HG03432 (cell line): ENCODE measurements around the gene DNAJC17.

Source experiments
- ATAC-seq: cut with Tn5 transposase; IDR thresholded peaks from one replicate; pipeline ENCODE4 v1.9.1; 2021; ENCODE audit warnings: mild to moderate bottlenecking, moderate library complexity; ENCODE audit not compliant: unreplicated experiment

Gene DNAJC17

DNA sequence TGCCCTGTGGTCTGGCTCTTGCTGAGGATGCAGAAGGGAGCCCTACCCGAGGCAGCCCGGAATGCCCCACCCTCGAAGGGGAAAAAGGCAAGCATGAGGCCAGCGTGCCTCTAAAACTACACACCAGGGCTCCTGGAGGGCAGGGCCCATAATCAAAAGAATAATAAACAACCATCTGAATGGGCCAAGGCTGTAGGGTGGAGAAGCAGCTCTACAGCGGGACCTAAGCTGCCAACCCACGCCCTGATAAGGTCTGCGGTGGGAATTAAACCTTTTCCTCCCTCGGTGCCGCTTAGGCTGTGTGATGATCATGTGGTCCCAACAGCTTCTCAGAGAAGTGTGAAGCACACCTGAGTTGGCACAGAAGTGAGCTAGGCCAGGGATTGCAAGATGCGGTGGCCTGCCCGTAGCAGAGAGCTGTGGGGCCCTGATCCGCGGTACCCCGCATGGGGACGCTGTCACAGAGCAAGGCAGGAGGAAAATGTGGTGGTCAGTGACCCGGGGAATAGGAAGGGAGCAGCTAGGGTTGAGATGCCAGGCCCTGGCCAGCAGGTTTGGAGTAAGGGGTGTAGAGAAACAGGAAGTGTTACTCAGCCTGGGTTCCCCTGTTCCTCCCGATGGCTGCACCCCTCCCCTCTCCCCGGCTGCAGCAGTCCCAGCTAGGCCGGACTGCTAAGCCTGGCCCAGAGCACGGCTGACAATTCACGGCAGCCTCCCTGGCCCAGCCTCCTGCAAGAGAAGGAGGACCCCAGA, 38.6 kb downstream of the DNAJC17 start:
- peak; percentile 1 for ATAC-seq

DNA sequence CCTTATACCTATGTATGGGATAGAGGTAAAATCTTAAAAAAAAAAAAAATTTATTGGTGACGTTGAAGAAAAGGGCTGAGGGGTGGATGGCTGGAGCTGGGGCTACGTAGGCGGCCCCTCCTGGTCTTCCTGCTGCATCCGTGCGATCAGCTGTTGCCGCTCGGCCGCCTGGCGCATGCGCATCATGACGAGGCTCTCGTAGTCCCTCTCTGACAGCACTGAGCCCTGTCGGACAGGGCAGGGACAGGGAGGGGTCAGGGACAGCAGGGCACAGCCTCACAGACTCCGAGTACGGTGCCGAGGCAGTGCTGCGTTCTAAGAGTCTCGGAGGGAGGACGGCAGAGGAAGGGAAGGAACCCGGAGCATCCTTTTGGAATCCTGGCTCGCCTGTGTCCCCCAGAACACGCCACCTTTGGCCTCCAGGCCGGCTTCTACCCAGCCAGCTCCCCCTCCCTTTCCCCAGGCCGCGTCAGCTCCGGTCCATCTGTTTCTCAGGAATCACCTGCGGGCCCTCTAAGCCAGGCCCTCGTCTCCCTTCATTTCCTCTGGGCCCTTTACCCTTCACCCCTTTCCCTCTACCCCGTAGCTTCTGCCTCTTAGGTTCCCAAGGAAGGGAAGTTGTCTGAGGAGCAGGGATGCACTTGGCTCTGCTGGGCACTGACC, 39.3 kb downstream of the DNAJC17 start:
- no peak for ATAC-seq

DNA sequence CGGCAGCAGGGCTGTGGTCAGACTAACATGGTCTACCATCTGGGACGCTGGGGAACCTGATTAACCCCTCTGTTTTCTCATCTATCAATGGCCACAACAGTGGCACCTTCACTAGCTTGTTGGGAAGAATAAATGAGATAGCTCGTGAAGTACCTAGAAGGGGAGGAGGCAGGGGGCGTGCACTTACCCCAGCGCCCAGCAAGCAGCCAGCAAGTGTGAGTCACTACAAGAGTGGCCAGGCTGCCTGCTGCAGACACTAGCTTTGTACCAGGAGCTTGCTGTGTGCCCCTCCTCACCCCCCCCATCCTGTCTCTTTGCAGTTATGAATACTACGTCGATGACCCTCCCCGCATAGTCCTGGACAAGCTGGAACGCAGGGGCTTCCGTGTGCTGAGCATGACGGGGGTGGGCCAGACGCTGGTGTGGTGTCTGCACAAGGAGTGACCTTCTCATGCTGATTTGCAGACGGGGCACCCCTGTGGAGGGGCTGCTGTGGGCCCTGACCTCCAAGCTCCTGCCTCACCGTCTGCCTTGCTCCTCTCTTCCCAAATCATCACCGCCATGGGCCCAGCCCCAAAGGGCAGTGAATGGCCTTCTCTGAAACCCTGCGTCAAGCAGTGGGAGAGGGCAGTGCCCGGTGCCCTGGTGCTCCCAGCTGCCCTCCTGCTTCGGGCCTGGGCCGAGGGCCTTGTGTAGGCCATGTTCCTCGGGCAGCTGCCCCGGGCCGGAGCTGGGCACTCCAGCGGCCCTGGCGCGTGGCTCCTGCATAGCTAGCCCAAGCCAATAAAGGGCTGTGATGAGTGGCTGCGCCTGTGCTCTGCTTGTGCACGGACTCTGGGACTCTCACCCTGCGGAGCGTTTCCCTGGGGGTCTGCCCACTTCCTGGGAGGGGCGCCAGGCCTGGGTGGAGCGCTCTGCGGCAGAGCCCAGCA, 40.1 kb downstream of the DNAJC17 start:
- ATAC-seq = no peak

DNA sequence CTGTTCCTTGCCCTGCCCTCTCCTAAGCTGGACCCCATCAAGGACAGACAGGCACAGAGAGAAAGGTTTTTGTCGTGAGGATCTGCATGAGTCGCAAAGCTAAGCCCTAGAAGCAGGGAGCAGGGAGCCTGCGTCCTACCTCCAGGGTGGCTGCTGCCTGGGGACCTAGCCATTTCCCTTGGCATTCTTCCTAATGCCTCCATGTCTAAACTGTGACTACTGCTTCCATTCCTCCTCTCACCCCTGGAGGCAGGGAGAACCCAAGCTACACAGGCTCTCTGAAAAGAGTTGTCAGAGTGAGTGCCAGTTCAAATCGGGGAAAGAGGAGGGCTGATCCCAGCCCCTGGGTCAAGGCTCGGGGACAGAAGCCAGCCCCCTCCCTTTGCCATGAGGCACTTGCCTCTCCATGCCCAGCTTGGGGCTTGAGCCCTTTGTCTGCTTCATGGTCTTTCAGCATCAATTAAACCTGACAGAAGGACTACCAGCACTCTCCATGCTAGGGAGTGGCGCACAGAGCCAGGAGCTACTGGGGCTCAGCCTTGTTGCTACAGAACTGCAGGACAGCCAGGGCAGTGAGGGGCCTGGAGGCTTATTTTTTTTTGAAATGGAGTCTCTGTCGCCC, 41.0 kb downstream of the DNAJC17 start:
- ATAC-seq = no peak

DNA sequence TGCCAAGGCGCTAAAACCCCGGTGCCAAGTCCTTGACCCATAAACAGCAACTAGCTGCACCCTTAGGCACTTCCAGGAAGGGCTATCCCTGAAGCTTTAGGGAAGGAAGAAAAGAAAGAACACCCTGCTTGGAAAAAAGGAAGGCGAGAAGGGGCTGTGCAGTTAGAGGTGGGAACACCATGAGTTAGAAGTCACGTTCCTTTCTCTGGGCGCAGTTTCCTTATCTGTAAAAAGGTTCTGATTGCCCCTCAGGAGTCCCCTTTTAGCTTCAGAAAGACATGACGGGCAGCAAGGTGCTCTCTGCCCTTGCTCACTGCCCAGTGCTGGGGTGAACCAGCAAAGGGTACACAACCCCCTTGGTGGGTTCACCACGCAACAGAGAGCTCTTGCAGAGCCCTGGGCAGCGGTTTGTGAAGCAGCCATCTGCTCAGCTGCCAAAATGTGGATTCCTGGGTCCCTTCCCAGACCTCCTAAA, 42.6 kb downstream of the DNAJC17 start:
- no peak for ATAC-seq

DNA sequence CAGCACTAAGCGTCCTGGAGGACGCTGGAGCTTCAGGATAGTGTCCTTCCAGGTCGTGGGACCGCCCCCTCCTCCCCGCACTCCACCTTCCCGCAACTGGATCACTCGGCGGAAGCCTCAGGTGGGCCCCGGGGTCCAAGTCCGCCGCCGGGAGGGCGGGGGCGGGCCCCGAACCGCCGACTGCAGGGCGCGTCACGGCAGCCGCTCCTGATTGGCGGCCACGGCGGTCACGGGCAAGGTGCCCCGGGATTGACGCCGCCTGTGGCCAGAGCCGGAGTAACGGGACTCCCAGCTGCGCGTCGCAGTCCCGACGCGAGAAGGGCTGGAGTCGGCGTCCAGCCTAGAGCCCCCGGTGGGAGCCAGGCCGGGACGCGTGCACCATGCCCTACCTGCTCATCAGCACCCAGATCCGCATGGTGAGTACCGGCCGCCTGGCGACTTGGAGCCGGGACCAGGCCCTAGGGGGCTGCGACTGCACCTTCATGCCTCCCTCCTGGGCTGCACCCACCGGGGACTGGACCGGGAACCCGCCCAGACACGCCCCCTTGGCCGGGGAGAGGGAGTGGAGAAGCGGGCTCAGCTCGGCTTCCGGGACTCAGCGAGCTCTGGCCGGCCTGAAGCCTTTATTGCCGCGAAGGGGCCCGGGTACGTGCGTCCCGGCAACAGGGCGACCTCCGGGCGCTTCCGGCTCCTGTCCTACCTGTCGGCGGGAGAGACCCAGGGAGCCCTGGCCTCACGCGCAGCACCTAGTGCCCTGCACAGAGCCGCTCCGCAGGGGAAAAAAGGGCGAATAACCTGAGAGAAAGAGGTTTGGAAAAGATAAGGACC, 43.3 kb downstream of the DNAJC17 start, which contains the start of gene GCHFR:
GCHFR (plus strand) TSS at position 268 of the 828 bp plus-strand sequence; CDS start at position 381, 113 bp downstream.
- peak; percentile 53 for ATAC-seq

DNA sequence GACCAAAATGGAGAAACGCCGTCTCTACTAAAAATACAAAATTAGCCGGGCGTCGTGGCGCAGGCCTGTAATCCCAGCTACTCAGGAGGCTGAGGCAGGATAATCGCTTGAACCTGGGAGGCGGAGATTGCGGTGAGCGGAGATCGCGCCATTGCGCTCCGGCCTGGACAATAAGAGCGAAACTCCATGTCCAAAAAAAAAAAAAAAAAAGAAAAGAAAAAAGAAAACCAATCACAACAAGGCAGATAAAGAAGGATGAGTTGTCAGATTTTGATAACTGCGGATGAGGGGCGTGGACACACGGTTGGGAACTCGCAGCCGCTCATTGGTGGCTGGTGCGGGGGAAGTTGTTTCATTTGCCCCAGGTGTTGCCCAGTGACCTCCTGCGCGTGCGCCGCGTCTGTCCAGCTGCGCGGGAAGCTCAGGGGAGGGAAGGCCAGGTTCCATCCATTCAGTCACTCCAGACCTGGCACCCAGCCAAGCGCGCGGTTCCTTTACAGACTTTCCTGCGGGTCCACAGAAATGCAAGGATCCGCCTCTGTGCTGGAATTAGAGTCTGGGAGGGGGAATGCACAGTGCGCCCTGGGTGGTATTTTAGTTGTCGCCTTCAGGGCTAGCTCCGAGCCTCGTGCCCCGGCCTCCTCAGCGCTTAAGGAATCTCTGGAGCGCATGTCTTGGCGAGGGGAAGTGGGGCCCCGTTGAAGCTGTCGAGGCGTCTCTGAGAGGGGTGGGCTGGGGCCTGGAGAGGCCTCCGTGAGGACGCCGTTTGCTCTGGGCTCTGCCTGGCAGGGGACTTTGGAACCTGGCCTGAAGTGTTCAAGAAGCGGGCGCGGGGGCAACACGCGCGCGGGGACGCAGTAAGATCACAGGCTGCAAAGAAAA, 44.1 kb downstream of the DNAJC17 start:
- ATAC-seq = peak; percentile 2

DNA sequence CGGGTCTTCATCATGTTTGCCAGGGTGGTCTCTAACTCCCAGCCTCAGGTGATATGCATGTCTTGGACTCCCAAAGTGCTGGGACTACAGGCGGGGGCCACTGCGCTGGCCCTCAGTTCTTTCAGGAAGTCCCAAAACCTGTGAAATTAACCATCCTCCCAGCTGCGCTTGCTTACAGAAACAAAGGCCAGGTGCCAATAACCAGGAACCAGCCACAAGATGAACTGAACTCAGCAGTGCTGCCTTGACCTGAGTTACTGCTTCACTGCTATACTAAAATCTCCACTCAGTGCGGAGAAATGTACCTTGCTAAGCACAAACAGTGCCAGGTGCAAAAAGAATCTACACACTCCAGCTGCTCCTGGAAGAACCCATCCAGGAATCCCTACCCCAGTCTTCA, 47.3 kb downstream of the DNAJC17 start:
- no peak for ATAC-seq

DNA sequence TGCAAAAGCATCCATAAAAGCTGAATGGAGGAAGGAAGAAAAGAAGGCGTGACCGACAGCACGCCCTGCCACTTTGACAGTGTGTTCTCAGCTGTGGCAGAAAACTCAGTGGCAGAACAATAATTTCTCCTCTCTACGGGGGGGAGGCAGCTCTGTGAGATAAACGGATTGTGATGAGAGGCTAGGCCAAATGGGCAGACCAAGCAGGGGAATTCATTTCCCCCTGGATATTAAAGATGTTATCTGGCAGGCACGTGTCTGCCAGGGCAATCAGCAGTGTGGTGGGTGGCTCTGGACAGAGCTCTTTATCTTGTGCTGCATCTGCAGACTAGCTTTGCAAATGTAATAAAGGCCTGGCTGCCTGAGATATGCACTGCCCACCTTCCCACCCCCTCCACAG, 50.3 kb downstream of the DNAJC17 start:
- ATAC-seq = no peak

DNA sequence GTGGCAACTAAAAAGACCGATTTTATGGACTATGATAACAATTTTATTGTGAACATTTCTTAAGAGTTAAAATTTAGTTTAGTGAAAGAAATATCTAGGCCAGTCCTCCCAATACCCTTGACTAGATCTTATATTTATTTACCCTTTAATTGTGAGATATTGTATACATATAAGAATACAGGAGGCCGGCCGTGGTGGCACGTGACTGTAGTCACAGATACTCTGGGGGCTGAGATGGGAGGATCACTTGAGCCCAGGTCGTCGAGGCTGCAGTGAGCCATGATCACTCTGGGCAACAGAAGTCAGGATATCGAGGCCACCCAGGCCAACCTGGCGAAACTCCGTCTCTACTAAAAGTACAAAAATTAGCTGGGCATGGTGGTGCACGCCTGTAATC, 51.5 kb downstream of the DNAJC17 start:
- no peak for ATAC-seq

DNA sequence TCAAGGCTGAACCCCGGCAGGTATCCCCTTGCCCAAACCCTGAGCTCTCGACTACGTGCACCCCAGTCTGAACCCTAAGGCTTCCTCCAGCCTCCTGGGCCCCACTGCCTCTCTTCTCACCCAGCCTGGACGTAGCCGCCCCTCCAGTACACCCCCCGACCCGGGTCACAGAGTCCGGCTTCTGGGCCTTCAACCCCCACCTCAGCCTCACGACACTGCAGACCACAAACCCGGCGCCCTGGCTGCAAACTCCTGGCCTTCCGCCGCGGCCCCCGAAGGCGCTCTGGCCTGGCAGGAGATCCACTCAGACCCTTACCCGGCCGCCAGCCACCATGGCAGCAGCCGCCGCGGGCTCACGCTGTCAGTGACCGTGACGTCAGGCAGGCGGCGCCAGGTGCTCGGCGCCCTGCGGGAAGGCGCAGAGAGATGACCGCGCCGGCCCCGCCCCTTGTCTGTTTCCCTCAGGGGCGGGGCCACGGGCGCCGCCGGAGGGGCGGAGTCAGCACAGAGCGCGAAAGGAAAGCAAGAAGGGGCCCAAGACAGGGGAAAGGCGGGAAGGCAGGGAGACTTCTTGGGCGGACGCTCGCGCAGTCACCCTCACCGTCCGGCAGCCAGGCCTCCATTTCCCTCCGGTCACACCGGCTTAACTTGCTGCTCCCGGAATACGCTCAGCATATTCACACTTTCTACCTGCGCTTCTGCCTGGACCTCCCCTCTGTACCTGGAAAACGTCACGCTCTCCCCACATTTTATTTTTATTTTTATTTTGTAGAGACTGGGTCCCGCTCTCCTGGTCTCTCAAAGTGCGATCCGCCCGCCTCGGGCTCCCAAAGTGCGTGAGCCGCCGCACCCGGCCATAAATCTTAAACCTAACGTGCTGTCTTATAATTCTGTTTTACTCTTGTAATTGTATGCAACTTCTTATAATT, 52.1 kb downstream of the DNAJC17 start, which contains the start of gene RMDN3:
RMDN3 (minus strand) TSS at position 372 of the 929 bp plus-strand sequence. CDS start 471 bp downstream, outside the sequence.
- peak; percentile 85 for ATAC-seq

DNA sequence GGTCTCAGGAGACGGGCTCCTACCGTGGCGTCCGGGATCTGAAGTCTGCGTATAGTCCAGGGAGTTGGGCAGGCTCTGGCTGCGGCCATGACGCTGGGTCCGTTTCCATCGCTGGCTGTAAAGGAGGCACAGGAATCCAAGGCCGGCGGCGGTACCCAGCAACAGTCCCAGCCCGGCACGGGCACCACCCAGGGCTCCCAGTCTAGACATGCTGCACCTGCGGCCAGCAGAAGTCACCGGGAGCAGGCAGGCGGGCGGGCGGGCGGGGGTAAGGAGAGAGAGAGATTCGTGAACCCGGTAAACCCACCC, 52.7 kb downstream of the DNAJC17 start:
- peak; percentile 10 for ATAC-seq

DNA sequence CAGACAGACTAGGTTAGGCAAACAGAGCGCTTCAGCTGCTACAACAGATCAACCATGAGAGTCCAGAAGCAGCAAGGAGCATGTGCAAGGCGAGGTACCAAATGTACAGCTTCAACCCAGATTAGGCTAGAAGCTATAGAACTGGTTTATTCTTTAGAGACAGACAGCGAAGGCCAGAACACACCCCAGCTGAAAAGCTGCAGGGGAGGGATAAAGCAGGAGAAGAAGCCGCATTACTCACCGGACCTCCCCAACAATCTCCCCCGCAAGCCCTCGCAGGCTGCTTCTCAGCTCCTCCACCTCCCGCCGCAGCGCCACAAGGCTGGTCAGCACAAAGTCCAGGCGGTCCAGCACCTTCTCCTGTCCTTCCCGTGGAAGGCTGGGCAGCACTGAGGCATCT, 55.5 kb downstream of the DNAJC17 start:
- ATAC-seq = no peak

DNA sequence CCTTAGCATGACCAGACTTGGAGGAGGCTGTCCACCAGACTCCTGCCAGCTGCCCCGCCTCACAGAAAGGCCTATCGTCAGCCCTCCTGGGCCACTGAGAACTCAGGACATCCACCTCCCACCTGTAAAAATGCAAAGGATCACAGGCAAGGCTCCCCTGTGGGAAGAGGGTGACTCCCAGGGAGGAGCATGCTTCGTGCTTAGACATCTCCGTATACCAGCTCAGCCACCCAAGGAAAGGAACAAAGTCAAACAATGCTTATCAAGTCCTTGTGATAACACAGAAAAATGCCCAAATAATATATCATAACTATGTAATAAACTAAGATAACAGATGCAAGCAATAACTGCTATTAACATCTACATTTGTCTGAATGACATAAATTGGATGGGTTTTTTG, 56.4 kb downstream of the DNAJC17 start:
- ATAC-seq = no peak

DNA sequence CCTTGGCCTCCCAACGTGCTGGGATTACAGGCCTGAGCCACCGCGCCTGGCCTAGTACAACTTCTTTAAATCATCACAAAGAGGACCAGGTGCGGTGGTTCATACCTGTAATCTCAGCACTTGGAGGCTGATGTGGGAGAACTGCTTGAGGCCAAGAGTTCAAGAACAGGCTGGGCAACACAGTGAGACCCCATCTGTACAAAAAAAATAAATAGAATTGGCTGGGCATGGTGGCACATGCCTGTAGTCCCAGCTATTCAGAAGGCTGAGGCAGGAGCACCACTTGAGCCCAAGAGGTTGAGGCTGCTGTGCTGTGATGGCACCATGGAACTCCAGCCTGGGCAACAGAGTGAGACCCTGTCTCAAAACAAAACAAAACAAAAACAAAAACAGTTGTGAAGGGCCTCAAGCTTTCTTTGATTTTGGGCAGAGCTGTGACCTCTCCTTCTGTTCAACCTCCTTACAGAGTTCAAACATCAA, 58.1 kb downstream of the DNAJC17 start:
- no peak for ATAC-seq

DNA sequence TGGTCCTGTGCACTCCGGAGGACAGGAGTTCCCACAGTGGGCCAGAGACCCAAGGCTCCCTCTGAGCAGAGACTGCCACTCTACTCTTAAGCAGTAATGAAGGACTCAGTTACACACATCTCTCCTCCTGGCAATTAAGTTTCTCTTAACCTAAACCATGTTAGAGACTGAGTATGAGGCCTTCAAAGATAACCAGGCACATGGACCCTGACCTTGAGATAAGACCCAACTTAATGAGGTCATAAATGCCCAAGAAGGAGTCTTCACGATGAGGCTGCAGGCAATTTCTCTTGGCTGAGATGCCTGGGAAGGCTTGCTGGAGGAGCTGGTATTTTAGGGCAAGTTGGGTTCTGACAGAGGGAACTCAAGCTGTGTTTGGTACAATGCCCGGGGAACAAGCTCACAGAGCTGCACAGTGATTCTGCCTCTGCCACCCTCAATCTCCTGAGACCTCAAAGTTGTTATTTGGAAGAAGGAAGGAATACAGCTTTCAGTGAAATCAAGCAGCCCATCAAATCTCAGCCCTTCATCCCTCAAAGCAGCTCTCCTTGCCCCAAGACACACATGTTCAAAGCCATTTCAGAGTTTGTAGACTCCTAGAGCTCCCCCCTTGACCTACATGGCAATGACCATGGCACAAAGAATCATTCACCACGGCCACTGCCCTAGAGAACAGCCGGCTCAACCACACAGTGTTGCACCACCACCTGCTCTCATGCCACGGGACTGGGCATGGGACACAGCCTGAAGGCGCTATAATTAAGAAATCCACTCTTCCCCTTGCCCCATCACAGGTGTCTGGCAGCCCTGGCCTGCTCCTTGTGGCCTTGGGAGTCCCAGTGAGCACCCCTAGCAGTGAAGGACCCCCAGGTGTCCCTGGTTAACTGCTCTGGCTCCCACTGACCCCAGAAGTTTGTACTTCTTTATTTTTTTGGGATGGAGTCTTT, 59.3 kb downstream of the DNAJC17 start:
- no peak for ATAC-seq
